GM19351 (cell line): ENCODE data around the gene RPH3AL.
"Not testable (repeated sequence)": the region's sequence is repeated elsewhere in the genome, so short reads cannot be mapped to it uniquely, and the experiment has no call there.

Experiments used
- ATAC-seq: cut with Tn5 transposase; IDR thresholded peaks from one replicate; pipeline ENCODE4 v1.9.1; 2021; ENCODE audit warnings: mild to moderate bottlenecking, moderate library complexity; ENCODE audit not compliant: unreplicated experiment

Gene RPH3AL

GRCh38 chr17:283911-284675 lies 68.5 kb downstream of the RPH3AL start:
- ATAC-seq = no peak

DNA sequence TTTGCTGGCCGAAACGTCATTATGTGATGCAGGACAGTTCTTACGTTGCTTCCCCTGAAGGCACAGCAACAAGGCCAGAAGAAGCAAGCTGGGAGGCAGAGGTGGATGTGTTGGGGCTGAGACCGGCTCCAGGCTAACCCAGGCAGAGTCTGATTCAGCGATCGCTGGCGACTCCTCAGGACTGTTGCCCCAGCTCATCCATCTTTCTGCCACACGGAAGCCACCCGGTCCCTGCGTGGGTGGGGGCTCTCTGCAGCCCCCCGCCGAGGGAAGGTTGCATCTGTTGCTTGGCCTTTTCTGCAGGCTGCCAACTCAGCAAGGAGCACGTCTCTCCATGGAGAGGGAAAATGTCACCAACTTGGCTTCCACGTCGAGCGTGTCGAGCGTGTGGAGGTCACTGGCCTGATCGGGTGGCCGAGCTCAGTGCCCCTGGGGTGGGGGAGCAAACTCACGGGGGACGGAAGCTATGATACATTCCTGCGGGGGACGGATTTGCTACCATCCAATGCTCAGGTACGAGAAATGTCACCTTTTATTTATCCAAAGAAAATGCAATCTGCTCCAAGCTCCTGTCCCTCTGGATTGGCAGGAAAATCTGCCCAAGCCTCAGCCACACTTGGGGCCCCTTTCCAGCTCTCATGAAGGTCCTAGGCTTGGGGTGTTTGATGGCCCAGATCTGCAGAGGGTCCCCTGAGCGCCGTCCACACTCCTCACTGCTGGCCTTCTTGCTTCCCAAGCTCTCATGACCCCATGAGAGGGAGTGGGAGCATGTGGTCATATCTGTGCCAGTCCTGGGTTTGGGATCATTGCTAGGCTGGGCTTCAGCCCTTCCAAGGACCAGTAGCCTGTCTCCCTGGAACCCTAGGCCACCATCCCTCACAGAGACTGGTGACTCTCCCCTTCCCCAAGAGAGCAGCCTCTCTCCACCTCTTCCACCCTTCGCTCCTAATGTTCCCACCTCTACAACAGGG lies 69.4 kb downstream of the RPH3AL start:
- no peak for ATAC-seq

GRCh38 chr17:282000-282911 lies 70.4 kb downstream of the RPH3AL start:
- no peak for ATAC-seq

DNA sequence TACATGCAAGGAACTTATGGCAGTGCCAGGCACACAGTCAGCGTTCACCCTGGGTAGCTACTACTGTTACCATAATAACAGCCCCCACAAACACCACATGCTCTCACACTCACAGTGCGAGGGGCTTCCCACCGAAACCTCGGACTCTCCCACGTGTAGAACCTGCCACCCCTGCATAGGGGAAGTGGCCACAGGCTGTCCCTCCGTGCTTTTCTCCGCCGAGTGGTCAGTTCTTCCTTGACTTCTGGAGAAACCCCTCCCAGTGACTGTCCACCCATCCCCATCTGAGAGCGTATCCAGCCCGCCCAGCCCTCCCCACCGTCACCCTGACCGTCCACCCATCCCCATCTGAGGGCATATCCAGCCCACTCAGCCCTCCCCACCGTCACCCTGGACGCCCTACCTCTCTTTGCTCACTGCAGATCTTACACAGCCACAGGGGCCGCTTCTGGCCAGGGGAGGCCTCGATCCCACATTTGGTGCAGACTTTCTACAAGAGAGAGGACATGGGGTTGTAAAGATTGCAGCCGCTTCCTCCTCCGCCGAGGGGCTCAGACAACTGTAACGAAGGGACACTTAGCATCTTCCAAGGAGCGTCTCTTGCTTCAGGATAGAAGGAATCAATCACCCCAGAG lies 71.1 kb downstream of the RPH3AL start:
- no peak for ATAC-seq

GRCh38 chr17:280901-281300 lies 71.7 kb downstream of the RPH3AL start:
- ATAC-seq = no peak

DNA sequence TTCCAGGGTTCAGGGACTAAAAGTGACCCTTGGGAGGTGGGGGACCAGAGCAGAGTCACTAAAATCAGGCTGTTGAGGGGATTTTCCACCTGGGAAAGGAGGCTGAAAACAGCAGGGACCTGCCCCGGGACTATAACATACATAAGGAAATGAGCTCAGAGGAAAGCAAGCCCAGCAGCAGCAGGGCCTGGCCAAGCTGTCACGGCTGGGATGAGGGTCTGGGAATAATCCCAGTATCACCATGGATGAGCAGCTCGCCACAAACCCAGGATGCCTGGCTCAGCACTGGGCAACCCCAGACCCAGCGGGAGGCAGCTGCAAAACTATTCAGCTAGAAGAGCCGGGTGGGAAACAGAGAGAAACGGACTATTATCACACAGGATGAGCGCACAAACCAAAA lies 72.4 kb downstream of the RPH3AL start:
- ATAC-seq = no peak

DNA sequence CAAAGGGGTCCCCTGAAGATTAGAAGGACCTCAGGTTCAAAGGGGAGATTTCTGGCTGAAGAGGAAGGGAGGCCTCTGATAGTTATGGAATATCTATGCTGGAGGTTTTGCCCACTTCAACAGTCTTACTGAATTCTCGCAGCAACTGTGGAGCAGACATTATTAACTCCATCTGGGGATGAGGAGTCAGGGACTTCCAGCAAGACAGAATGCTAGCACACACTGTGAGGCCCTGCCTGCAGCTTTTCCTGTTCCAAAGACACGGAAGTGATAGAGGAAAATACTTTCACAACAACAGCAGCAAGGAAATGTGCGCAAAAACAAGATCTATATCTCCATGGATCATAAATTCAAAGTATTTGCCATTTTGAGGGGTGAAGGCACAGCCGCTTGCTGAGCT lies 72.8 kb downstream of the RPH3AL start:
- no peak for ATAC-seq

DNA sequence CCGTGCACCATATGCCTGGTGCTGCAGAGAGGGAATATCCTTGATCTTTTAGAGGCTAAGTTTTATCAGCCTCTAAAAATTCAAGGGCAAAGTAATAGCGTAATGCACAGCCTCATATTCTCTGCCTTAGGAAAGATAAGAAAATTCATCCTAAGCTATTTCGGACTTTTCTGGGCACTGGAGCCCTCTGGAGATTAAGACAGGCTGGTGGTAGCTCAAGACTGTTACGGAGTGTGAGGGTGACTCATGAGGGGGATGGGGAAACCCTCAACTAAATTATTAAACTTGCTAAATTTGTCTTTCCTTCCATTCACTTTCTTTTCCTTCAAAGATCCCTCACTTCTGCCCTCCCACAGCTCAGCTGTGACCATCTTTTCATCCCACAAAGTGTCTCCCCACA lies 73.3 kb downstream of the RPH3AL start:
- ATAC-seq = no peak

GRCh38 chr17:278676-279059 lies 73.9 kb downstream of the RPH3AL start:
- ATAC-seq = no peak

DNA sequence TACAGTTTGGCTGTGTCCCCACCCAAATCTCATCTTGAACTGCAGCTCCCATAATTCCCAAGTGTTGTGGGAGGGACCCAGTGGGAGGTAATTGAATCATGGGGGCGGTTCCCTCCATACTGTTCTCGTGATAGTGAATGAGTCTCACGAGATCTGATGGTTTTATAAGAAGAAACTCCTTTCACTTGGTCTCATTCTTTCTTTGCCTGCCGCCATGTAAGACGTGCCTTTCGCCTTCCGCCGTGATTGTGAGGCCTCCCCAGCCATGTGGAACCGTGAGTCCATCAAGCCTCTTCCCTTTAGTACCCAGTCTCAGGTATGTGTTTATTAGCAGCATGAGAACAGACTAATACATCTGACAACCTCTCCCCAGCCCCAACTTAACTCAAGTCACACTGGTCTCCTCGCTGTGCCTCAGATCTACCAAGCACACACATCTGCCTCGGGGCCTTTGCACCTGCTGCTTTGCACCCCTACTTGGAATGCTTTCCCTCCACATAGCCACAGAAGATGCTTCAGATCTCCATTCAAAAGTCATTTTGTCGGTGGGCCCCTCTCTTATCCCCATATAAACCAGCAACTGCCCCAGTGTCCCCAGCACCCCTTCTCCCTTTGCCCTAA lies 74.4 kb downstream of the RPH3AL start:
- no peak for ATAC-seq

DNA sequence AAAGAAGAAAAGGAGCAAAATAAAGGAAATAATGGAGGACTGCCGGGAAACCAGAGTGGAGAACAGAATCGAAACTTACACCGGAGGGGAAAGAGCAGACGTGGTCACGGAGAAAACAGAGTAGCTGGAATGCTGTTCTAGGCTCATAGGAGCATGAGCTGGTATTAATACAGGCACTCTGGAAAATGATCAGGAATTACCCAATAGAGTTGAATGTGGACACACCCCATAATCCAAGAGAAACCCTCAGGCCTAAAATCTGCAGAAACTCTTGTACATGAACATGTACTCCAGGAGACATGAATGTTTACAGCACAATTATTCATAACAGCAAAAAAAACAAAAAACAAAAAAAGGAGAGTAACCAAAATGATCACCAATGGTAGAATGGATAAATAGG lies 77.7 kb downstream of the RPH3AL start:
- ATAC-seq = no peak

DNA sequence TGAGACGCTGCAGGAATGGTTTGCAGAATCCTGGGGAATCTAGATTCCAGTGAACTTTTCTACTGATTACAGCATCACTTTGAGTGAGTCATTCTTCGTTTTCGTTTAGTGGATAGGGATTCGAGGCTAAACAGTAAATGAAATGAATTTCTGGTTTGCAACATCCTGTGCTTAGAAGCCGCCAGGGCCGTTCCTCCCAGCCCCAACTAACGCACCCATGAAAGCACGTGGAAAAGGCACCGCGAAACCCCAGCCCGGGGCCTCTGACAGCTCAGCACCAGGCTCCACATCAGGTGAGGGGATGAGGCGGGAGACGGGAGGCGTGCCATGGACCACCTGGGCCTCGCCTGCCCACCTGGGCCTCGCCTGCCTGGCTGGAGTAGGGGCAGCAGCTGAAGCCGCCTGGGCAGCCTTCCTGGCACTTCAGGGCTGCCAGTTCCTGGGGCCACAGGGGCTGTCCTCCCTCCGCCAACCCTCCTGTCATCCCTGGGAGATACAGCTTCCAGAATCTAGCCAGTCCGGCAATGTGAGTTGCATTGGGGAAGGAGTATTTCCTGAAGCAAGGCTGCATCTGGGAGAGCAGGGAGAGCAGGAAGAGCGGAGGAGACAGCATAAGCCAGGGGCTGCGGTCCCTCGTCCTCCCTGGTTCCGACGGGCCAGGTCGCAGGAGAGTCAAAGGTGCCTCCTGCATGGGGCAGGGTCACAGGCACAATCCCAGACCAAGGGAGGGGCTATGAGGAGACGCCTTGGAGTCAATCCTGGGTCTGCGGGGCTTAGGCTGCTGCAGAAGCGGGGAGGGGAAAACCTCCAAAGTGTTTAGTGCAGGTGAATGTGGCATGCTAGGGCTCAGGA lies 78.4 kb downstream of the RPH3AL start:
- ATAC-seq = no peak

DNA sequence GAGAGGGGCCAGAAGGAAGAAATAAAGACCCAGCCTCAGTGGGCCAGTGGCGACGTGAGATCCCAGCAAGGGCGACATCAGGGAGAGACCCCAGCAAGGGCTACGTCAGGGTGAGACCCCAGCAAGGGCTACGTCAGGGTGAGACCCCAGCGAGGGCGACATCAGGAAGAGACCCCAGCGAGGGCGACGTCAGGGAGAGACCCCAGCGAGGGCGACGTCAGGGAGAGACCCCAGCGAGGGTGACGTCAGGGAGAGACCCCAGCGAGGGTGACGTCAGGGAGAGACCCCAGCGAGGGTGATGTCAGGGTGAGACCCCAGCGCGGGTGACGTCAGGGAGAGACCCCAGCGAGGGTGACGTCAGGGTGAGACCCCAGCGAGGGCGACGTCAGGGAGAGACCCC lies 79.8 kb downstream of the RPH3AL start:
- not testable (repeated sequence) for ATAC-seq

DNA sequence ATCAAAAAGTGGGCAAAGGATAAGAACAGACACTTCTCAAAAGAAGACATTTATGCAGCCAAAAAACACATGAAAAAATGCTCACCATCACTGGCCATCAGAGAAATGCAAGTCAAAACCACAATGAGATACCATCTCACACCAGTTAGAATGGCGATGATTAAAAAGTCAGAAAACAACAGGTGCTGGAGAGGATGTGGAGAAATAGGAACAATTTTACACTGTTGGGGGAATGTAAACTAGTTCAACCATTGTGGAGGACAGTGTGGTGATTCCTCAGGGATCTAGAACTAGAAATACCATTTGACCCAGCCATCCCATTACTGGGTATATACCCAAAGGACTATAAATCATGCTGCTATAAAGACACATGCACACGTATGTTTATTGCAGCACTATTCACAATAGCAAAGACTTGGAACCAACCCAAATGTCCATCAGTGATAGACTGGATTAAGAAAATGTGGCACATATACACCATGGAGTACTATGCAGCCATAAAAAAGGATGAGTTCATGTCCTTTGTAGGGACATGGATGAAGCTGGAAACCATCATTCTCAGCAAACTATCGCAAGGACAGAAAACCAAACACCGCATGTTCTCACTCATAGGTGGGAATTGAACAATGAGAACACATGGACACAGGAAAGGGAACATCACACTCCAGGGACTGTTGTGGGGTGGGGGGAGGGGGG lies 80.5 kb downstream of the RPH3AL start:
- ATAC-seq = not testable (repeated sequence)

DNA sequence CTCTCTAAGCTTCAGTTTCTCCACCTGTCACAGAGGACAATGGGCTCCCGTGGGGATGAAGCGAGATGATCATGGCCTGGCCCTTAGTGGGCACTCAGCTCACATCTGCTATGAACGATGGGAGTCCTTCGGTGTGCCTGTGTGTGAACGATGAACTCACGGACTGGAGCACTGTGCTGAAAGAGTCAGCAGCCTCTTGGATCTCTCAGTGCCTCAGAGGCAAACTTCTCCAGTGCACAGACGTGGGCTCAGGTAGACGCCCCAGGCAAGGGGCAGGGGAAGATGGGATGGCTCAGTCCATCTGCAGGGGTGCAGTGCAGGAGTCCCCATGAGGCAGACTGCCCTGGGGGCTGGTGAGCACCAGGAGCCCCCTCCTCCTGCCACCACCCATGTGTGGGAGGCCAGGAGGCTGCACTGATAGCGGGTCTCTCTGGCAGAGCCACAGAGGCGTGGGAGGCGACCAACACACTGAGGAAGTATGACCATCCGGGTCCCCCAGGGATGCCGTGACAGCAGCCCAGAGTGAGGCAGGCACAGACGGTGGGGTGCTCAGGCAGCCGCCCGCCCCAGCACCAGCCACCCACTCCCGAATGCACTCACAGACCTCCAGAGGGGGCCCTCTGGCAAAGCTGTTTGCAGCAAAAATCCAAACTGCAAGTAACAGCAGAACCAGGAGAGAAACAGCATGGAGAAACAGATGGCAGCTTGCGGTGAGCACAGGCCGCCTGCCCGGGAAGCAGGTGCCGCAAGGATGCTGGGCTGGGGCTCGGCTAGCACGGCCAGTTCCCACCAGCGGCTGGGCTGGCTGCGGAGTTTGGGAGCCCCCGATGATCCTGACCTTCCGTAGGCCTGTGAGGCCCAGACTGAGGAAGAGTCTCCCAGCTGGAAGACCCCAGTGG lies 82.7 kb downstream of the RPH3AL start:
- ATAC-seq = no peak

DNA sequence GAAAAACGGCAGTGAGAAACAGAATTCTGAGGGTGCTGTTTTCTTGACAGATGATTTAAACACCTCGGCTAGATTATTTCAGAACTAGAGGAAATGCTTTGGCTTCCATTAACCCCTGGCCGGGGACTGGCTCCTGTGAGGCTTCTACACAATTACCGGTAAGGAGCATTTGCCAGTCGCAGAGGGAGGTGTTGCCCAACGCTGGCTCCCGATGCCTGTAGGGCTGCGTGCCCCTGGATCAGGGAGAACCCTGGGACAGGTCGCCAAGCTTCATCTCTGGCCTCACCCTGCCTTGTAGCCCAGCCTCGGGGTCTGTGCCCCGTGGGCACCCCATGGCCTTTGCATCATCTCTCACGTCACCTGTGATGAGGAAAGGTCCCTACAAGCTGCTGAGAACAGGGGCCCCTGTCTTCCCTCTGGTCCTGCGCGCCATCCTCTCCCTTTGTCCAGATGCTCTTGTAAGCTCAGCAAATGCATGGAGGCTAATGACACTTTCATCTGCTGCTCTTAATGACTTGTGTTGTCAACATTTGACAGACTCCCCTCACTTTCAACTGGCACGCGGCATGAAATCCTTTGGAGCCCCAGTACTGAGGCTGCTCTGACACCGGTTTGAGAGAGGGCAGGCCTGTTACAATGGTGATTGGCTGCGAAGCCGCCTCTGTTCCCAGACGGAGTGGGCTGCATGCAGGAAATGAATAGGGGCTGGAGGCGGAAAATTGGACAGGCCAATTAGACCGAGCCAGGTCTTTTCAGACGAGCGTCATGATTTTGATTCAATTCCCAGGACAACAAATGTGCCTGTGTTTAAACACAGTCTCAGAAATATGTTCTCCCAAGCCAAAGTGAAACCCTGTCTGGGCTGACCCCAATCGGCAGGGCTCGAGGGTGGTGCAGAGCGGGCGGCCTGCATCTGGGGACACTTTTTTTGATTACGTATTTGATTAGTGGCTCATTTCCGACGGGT lies 85.6 kb downstream of the RPH3AL start:
- ATAC-seq = no peak
